Testis (tissue), 3 donors: Measurements from ENCODE around the gene ARHGDIB. TPM values are rescaled to one million over a fixed set of nuclear protein-coding genes. Genes with fewer than 3 reads are reported as not detected.

Source experiments
- DNase-seq: peaks from one replicate; pipeline ENCODE4 v3.0.0-alpha.2; 2019
- H3K27ac ChIP-seq, 2 donors: fragments of 200-600 bp; sonication (generic); one replicate each; pipeline ENCODE4 v1.5.1; 2019
- H3K27me3 ChIP-seq: fragments of 200-600 bp; sonication (generic); one replicate; pipeline ENCODE4 v1.5.1; 2019
- H3K36me3 ChIP-seq: fragments of 200-600 bp; sonication (generic); one replicate; pipeline ENCODE4 v1.5.1; 2017; ENCODE audit warnings: low read depth; ENCODE audit errors: missing control alignments
- H3K4me1 ChIP-seq: fragments of 200-600 bp; sonication (generic); one replicate; pipeline ENCODE4 v1.5.1; 2019
- H3K4me3 ChIP-seq, 2 donors: fragments of 200-600 bp; sonication (generic); one replicate each; pipeline ENCODE4 v1.5.1; 2017 to 2019
- H3K9me3 ChIP-seq: fragments of 200-600 bp; sonication (generic); one replicate; pipeline ENCODE4 v1.5.1; 2017
- CTCF ChIP-seq, 3 experiments: fragments of 450-650 bp in 2 of 3; fragments of 200-600 bp in 1 of 3; sonication (generic) in 1 of 3; IDR thresholded peaks; one replicate each; pipeline ENCODE4 v1.5.1; 2016 to 2019; ENCODE audit warnings: antibody characterized with exemption in 3 of 3, mild to moderate bottlenecking in 2 of 3, moderate library complexity in 1 of 3
- POLR2A ChIP-seq: fragments of 450-650 bp; IDR thresholded peaks from one replicate; pipeline ENCODE4 v1.6.1; 2017; ENCODE audit warnings: antibody characterized with exemption, mild to moderate bottlenecking, moderate library complexity
- WGBS, 2 donors: methylation state at CpG; one replicate each; pipeline ENCODE4 v1.1.5; 2018; 5-methylcytosine and 5-hydroxymethylcytosine counted together
- intact Hi-C: fragments of 100-400 bp; cut with DNase I; formaldehyde crosslinking; loops from one replicate; pipeline ENCODE4 v1.15.1; 2023; ENCODE audit warnings: low total_unique reads
- polyA plus RNA-seq: library from polyadenylated mRNA; stranded (reverse); fragments of 350-450 nt; fragmentation: Illumina TruSeq; extraction: RNeasy Lipid Tissue Mini Kit (QIAGEN cat#74804); gene quantifications from one replicate; pipeline ENCODE4 v1.2.3, GENCODE V29; 2014; ENCODE audit warnings: low read depth, low replicate concordance; ENCODE audit not compliant: insufficient read depth
- total RNA-seq, 2 donors: library from RNA; depleted of rRNA; stranded (reverse); fragments of >200 nt; gene quantifications; one replicate each; pipeline ENCODE4 v1.2.3, GENCODE V29; 2016

ARHGDIB gene
- total and polyA plus RNA-seq, 3 donors from 2014 or later = 20.2 to 66.3 (median 28.4) TPM

- no peak for DNase-seq
- no peaks in the 10 kb centered on the region for H3K9me3 ChIP-seq
- WGBS, 2 donors = 92 to 94% methylated on average over 11 to 12 of the region's 12 CpGs
- H3K4me1 ChIP-seq = peaks cover 11% of the 10 kb centered on the region
- no peaks in the 10 kb centered on the region for H3K27me3 ChIP-seq
- TF ChIP-seq POLR2A = no peak
- TF ChIP-seq CTCF (IDR thresholded peaks at IDR 0.05) = no peak
- H3K27ac ChIP-seq = no peak overlapping the region
- intact Hi-C loops = loop anchor here (10.0 kb wide), 1 partner anchor 48 kb away; no protein-coding TSS in a partner anchor
- no peak overlapping the region for H3K4me3 ChIP-seq
- no peaks in the 10 kb centered on the region for H3K36me3 ChIP-seq
Measured at GRCh38 chr12:14942196-14942931, 19.0 kb downstream of the ARHGDIB start.

- 98% methylated on average over 2 of the region's 2 CpGs for WGBS, 2 donors
- H3K9me3 ChIP-seq = no peaks in the 10 kb centered on the region
- intact Hi-C loops = loop anchor here (10.0 kb wide), 1 partner anchor 47 kb away; no protein-coding TSS in a partner anchor
- no peak overlapping the region for H3K4me3 ChIP-seq
- no peaks in the 10 kb centered on the region for H3K27me3 ChIP-seq
- TF ChIP-seq CTCF (IDR thresholded peaks at IDR 0.05) = no peak
- TF ChIP-seq POLR2A = no peak
- H3K36me3 ChIP-seq = no peaks in the 10 kb centered on the region
- H3K4me1 ChIP-seq = peaks cover 8% of the 10 kb centered on the region
- no peak overlapping the region for H3K27ac ChIP-seq
- DNase-seq = no peak
Measured at GRCh38 chr12:14941369-14941768, 20.0 kb downstream of the ARHGDIB start.

GRCh38 chr12:14938301-14938700 is 23.1 kb downstream of the ARHGDIB start, which contains the start of gene ERP27:
Gene ERP27 (minus strand): TSS chr12:14938537. CDS start chr12:14938508, 29 bp downstream.
- WGBS, 2 donors = 78 to 79% methylated on average over 3 of the region's 3 CpGs
- Histone ChIP-seq H3K9me3 (no peaks in the 10 kb centered on the region), H3K27ac (no peak within 1 kb of the TSS), H3K4me3 (no peak within 1 kb of the TSS), H3K27me3 (no peaks in the 10 kb centered on the region), H3K4me1 (no peaks in the 10 kb centered on the region), H3K36me3 (no peaks in the 10 kb centered on the region)
- no peak for DNase-seq
- intact Hi-C loops = no loop called here
- no peak for TF ChIP-seq CTCF (IDR thresholded peaks at IDR 0.05)
- TF ChIP-seq POLR2A = no peak

- no peaks in the 10 kb centered on the region for H3K36me3 ChIP-seq
- WGBS, 2 donors = 80 to 100% methylated on average over 1 of the region's 1 CpG
- H3K27me3 ChIP-seq = no peaks in the 10 kb centered on the region
- H3K9me3 ChIP-seq = no peaks in the 10 kb centered on the region
- H3K4me3 ChIP-seq = no peak overlapping the region
- no peak for DNase-seq
- TF ChIP-seq POLR2A = no peak
- no peak for TF ChIP-seq CTCF (IDR thresholded peaks at IDR 0.05)
- no peaks in the 10 kb centered on the region for H3K4me1 ChIP-seq
- intact Hi-C loops = no loop called here
- H3K27ac ChIP-seq = no peak overlapping the region
Measured at GRCh38 chr12:14937689-14938088, 23.7 kb downstream of the ARHGDIB start.

GRCh38 chr12:14937014-14937413 is 24.4 kb downstream of the ARHGDIB start:
- no peak overlapping the region for H3K27ac ChIP-seq
- no peaks in the 10 kb centered on the region for H3K27me3 ChIP-seq
- 91 to 93% methylated on average over 3 of the region's 3 CpGs for WGBS, 2 donors
- H3K4me3 ChIP-seq = no peak overlapping the region
- no peak for DNase-seq
- no peaks in the 10 kb centered on the region for H3K4me1 ChIP-seq
- H3K9me3 ChIP-seq = no peaks in the 10 kb centered on the region
- TF ChIP-seq POLR2A (no peak), CTCF (IDR thresholded peaks at IDR 0.05) (no peak)
- no peaks in the 10 kb centered on the region for H3K36me3 ChIP-seq
- intact Hi-C loops = no loop called here
